NCI-H82 treated with DMSO at 0.1 percent for 48 hours (cell line): ENCODE results near the gene ARHGAP44.

Experiments
- DNase-seq: peaks from one replicate; lab custom pipeline; 2025; ENCODE audit not compliant: unreplicated experiment; lab: John Stamatoyannopoulos, UW

The ARHGAP44 gene

GRCh38 chr17:12896180-12896785, 107.0 kb downstream of the ARHGAP44 start:
- no peak for DNase-seq

GRCh38 chr17:12898110-12898509, 108.8 kb downstream of the ARHGAP44 start:
- DNase-seq = no peak

GRCh38 chr17:12899604-12900003, 110.3 kb downstream of the ARHGAP44 start:
- DNase-seq = no peak

GRCh38 chr17:12900474-12900873, 111.2 kb downstream of the ARHGAP44 start:
- DNase-seq = no peak

- no peak for DNase-seq
Observed at GRCh38 chr17:12902046-12902445, 112.7 kb downstream of the ARHGAP44 start.

- no peak for DNase-seq
Observed at GRCh38 chr17:12907477-12907876, 118.2 kb downstream of the ARHGAP44 start.

- DNase-seq = no peak
Observed at GRCh38 chr17:12909046-12909445, 119.7 kb downstream of the ARHGAP44 start.

GRCh38 chr17:12909511-12909910, 120.2 kb downstream of the ARHGAP44 start:
- DNase-seq = no peak

- DNase-seq = no peak
Observed at GRCh38 chr17:12911239-12911638, 121.9 kb downstream of the ARHGAP44 start.

- no peak for DNase-seq
Observed at GRCh38 chr17:12917399-12917798, 128.1 kb downstream of the ARHGAP44 start.

GRCh38 chr17:12918142-12918541, 128.8 kb downstream of the ARHGAP44 start:
- no peak for DNase-seq

- no peak for DNase-seq
Observed at GRCh38 chr17:12922120-12922519, 132.8 kb downstream of the ARHGAP44 start.

- no peak for DNase-seq
Observed at GRCh38 chr17:12924614-12925013, 135.3 kb downstream of the ARHGAP44 start.

- no peak for DNase-seq
Observed at GRCh38 chr17:12927001-12927400, 137.7 kb downstream of the ARHGAP44 start.

GRCh38 chr17:12927541-12928425, 138.5 kb downstream of the ARHGAP44 start:
- no peak for DNase-seq

- no peak for DNase-seq
Observed at GRCh38 chr17:12928736-12929135, 139.4 kb downstream of the ARHGAP44 start.

- DNase-seq = no peak
Observed at GRCh38 chr17:12936501-12936900, 147.2 kb downstream of the ARHGAP44 start.

- DNase-seq = no peak
Observed at GRCh38 chr17:12940699-12941098, 151.4 kb downstream of the ARHGAP44 start.

GRCh38 chr17:12947047-12947446, 157.7 kb downstream of the ARHGAP44 start:
- DNase-seq = no peak

GRCh38 chr17:12952012-12952411, 162.7 kb downstream of the ARHGAP44 start:
- no peak for DNase-seq

GRCh38 chr17:12953156-12953555, 163.9 kb downstream of the ARHGAP44 start:
- no peak for DNase-seq

GRCh38 chr17:12955521-12955920, 166.2 kb downstream of the ARHGAP44 start:
- DNase-seq = no peak
